HG03469 (cell line): ENCODE data around the gene TINAG.
"Not testable (repeated sequence)": the region's sequence is repeated elsewhere in the genome, so short reads cannot be mapped to it uniquely, and the experiment has no call there.

Source experiments
- ATAC-seq: cut with Tn5 transposase; IDR thresholded peaks from one replicate; pipeline ENCODE4 v1.9.1; 2021; ENCODE audit warnings: mild to moderate bottlenecking, moderate library complexity, moderate number of reproducible peaks; ENCODE audit not compliant: unreplicated experiment

TINAG gene

DNA sequence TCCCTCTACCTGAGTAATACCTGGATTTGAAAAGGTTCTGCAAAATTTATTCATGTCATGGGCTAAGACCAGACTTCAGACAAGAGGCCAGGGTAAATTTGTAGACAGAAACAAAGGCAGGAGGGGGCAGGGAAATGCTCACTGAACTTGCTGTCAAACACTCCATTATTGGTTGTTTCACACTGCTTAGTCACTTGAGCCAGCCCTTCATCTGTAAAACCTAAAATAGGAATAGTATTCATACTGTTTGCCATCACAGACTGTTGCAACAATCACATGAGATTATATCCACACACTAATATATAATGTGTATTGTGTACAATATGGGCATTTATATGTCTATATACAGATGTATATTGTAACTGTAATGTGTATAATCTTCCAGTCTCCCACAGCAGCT, 6.5 kb upstream of the TINAG start:
- no peak for ATAC-seq

GRCh38 chr6:54307439-54307910, 766 bp upstream of the TINAG start:
- peak; percentile 53 for ATAC-seq

DNA sequence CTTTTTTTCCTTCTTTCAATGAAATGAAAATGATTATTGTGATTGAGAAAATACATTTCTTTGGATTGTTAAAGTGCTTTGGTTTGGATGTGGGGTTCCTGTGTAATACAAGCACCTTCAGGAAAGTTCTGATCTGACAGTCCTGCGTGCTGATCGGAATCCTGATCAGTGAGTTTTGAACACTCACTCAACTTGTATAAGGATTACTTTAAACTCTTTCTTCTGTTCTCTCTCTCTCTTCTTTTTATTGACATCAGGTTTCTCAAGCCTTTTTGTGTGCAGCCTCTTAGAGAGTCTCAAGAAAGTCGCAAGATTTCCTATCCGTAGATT, 710 bp downstream of the TINAG start:
- no peak for ATAC-seq

DNA sequence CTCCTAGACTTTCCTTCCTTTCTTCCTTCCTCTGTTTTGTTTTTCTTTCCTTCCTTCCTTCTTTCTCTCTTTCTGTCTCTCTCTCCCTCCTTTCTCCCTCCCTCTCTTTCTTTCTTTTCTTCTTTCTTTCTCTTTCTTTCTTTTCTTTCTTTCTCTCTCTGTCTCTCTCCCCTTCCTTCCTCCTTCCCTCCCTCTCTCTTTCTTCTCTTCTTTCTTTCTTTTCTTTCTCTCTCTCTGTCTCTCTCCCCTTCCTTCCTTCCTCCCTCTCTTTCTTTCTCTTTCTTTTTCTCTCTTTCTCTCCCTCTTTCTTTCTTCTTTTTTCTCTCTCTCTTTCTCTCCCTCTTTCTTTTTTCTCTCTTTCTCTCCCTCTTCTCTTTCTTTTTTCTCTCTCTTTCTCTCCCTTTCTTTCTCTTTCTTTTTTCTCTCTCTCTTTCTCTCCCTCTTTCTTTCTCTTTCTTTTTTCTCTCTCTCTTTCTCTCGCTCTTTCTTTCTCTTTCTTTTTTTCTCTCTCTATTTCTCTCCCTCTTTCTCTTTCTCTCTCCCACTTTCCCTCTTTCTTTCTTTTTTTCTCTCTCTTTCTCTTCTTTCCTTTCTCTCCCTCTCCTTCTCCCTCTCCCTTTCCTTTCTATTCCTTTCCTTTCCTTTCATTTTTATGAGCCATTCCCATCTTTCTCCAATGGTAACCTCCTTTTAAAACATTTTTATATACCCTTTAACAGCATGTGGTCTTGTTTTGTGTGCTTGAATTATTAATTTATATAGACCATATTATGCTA, 2.3 kb downstream of the TINAG start:
- ATAC-seq: no peak

DNA sequence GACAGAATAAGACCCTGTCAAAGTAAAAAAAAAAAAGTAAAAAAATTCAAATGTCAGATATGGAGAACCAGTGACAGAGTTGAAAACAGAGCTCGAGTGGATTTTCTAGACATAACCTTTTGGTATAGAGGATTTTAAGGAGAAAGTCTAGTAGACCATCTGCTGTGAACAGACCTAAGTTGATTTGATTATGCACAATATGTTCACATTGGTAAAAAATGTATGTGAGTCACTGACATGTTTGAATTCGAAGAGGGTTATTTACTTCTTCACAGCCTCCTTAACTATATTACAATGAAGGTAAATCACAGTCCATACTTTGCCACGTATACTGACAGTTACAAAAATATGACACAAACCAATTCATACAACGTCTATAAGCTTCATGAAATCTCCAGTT, 7.4 kb downstream of the TINAG start:
- no peak for ATAC-seq

- no peak for ATAC-seq
Measured at GRCh38 chr6:54320871-54321270, 12.6 kb downstream of the TINAG start.

- ATAC-seq: no peak
Measured at GRCh38 chr6:54327631-54328030, 19.4 kb downstream of the TINAG start.

DNA sequence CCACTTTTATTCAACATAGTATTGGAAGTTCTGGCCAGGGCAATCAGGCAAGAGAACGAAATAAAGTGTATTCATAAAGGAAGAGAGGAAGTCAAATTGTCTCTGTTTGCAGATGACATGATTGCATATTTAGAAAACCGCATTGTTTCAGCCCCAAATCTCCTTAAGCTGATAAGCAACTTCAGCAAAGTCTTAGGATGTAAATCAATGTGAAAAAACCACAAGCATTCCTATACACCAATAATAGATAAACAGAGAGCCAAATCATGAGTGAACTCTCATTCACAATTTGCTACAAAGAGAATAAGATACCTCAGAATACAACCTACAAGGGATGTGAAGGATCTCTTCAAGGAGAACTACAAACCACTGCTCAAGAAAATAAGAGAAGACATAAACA, 23.3 kb downstream of the TINAG start:
- ATAC-seq: not testable (repeated sequence)

DNA sequence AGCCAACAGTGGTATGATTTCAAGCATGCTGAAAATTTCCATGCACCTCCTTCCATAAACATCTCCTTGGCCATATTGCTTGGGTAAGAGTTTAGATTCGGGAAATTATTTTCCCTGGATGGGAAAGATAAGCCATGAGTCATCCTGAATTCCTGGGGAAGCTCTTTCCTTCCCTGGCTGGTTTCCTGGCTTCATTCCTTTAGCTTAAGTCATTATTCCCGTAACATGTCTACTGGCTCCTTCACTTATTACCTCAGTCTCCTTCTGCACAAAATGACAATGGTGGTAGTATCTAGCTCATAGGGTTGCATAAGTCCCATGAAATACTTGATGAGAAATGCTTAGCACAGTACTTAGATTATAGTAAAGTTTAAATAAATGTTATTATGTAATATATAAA, 27.6 kb downstream of the TINAG start:
- no peak for ATAC-seq

- no peak for ATAC-seq
Measured at GRCh38 chr6:54353975-54354374, 45.7 kb downstream of the TINAG start.

DNA sequence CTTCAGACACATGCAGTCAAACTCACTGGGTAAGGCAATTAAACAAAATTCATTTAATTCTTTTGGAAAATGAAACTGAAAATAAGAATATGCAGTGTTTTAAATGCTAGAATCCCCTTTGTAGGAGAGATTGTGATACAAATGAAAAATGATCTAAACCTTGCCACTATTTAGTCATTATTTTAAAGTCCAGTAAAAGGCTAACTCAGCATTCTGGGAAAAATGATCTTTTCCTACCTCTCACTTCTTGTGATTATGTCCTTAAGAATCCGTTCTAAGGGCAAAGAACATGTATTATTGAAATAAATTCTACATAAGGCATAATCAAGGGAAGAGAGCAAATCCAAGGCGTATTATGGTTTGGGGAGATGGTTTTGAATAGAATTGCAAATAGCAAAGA, 46.4 kb downstream of the TINAG start:
- ATAC-seq: no peak

DNA sequence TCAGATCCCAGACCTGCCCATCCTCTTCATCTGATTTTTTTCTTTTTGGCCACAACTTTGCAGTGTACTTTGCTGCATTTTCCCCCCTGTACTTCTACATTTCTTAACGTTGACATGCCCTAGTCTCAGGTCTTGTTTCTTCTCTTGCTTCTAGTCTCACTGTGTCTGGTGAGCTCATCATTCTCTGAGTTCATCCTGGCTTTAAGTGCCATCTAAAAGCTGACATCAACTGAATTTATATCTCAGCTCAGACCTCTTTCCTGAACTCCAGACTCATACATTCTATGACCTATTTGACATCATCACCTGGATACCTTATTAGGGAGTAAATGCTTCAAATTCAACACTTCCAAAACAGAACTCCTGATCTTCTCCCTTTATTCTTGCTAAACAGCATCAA, 48.9 kb downstream of the TINAG start:
- ATAC-seq: no peak

DNA sequence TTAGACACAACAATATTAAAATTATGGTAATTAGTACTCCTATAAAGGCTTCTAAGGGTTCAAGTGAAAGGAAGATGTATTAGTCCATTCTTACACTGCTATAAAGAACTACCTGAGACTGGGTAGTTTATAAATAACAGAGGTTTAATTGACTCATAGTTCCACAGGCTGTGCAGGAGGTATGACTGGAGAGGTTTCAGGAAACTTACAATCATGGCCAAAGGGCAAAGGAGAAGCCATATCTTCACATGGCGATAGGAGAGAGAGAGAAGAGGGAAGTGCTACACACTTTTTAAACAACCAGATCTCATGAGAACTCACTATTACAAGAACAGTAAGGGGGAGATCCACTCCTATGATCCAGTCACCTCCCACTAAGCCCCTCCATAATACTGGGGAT, 52.9 kb downstream of the TINAG start:
- ATAC-seq: no peak

- no peak for ATAC-seq
Measured at GRCh38 chr6:54361734-54362133, 53.5 kb downstream of the TINAG start.

DNA sequence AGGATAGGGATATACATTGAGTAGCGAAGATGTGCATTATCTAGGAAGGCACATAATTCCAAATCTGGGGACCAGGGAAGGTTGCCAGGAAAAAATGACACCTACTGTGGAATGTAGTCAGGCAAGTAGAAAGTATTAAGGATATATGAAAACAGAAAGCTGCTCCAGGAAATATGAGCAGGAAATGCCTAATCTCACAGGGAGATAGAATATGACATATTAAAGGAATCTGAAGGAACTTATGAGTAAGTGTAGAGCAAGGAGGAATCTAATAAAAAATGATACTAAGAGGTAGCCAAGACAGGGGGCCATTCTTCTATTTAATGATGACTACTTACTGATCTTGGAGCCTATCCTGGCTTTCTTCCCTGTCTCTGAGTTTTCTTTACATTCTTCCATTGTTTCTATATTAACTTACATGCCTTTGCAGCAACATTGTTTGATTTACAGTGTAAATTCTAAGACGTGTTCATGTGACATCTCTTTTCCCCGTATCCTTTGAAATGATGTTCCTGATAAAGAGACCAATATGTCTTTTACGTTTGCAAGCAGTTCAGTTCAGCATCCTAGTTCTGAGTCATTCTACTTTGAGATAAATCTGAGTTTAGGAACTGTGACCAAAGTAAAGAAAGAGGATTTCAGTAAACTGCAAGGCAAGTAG, 58.6 kb downstream of the TINAG start:
- no peak for ATAC-seq

GRCh38 chr6:54377776-54378175, 69.5 kb downstream of the TINAG start:
- no peak for ATAC-seq

GRCh38 chr6:54386295-54386694, 78.1 kb downstream of the TINAG start:
- ATAC-seq: no peak

GRCh38 chr6:54390362-54390761, 82.1 kb downstream of the TINAG start:
- ATAC-seq: no peak

GRCh38 chr6:54391577-54391976, 83.3 kb downstream of the TINAG start:
- no peak for ATAC-seq

- ATAC-seq: no peak
Measured at GRCh38 chr6:54403096-54403495, 94.9 kb downstream of the TINAG start.

- ATAC-seq: no peak
Measured at GRCh38 chr6:54404791-54405190, 96.5 kb downstream of the TINAG start.

DNA sequence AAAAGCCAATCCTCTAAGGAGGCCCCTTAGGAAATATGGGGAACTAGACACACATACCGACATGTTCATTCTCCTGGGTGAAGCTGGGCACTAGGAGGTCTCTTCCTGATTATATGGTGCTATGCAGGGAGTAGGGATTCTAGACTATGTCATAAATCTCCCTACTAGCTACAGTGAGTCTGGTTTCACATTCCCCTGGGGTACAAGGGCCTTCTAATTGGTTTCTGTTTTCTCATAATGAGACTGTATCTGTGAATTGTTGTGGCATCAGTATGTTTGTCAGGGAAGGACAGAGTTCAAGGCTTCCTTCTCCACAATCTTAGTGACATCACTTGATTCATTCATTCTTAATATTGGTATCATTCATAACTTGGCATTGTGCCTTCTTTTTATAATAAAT, 103.5 kb downstream of the TINAG start:
- no peak for ATAC-seq

- ATAC-seq: no peak
Measured at GRCh38 chr6:54415517-54415916, 107.3 kb downstream of the TINAG start.
